ACC112 (cell line): ENCODE measurements around the gene TIMM23.
"Not testable (repeated sequence)": the region's sequence is repeated elsewhere in the genome, so short reads cannot be mapped to it uniquely, and the experiment has no call there.

Experiments
- H2AFZ ChIP-seq: fragments of 200-600 bp; sonication (generic); one replicate; pipeline ENCODE4 v1.6.0; 2017; ENCODE audit warnings: antibody characterized with exemption, low read length; ENCODE audit not compliant: unreplicated experiment
- H3K27ac ChIP-seq: fragments of 200-600 bp; sonication (generic); 2 replicates; pipeline ENCODE4 v1.5.1; 2014; ENCODE audit warnings: low read depth, mild to moderate bottlenecking, antibody characterized with exemption, low read length, moderate library complexity
- H3K27me3 ChIP-seq: fragments of 200-600 bp; sonication (generic); 2 replicates; pipeline ENCODE4 v1.6.1; 2014; ENCODE audit warnings: mild to moderate bottlenecking, antibody characterized with exemption, low read length, moderate library complexity, mixed read lengths; ENCODE audit not compliant: insufficient read depth
- H3K36me3 ChIP-seq: fragments of 200-600 bp; sonication (generic); 2 replicates; pipeline ENCODE4 v1.6.1; 2016; ENCODE audit warnings: mild to moderate bottlenecking, antibody characterized with exemption, low read length, moderate library complexity, mixed read lengths; ENCODE audit not compliant: insufficient read depth
- H3K4me1 ChIP-seq: fragments of 200-600 bp; sonication (generic); one replicate; pipeline ENCODE4 v1.6.1; 2016; ENCODE audit warnings: low read length, mixed read lengths; ENCODE audit not compliant: insufficient read depth, unreplicated experiment, control insufficient read depth
- H3K4me3 ChIP-seq: fragments of 200-600 bp; sonication (generic); 2 replicates; pipeline ENCODE4 v1.5.1; 2014; ENCODE audit warnings: mild to moderate bottlenecking, low read depth, low read length
- H3K79me2 ChIP-seq: fragments of 200-600 bp; sonication (generic); one replicate; pipeline ENCODE4 v1.6.0; 2016; ENCODE audit warnings: low read length; ENCODE audit not compliant: control insufficient read depth, unreplicated experiment, insufficient read depth

The TIMM23 gene

DNA sequence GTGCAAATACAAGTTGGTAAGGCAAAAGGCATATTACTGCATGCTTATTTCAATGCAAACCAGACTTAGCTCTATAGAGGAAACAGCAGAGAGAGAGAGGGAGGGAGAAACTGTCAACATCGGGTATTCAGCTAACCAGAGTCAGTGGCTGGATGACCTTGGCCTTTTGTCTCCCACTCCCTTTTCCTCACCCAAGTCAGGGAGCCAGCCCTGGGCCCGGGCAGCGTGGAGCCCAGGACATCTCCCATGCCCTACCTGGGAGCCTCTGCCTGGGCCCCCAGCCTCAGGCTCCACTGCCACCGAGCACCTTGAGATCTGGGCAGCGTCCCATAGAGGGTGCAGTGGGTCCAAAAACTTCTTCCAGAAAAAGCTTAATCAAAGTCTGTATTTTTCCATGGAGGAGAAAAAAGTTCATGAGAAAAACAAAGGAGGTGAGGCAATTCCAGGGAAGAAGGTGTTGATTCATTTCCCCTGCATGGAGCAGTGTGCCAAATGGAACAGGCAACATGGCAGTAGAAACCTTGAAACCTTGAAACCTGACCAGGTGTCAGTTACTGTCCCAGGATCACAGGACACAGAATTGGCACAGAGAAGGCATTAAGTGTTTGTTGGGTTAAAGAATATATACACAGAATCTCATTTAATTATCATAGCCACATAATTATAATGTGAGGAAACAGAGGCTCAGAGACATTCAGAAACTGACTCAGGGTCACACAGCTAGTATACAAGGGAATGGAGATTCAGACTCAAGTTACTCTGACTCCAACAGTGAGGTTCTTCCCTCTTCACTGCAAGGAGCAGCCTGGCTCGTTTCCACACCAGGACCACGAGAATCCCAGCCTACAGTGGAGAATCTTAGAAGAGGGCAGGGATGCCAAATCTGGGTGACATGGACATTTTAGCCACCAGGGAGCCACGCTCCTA lies 63.9 kb downstream of the TIMM23 start:
- Histone ChIP-seq H3K36me3 (no peaks in the 10 kb centered on the region), H2AFZ (peak overlapping the region; percentile 12), H3K27ac (no peak overlapping the region), H3K79me2 (no peaks in the 10 kb centered on the region), H3K4me1 (peaks cover 11% of the 10 kb centered on the region), H3K27me3 (peaks cover under 1% of the 10 kb centered on the region; the same call in 1 of the 2 replicates), H3K4me3 (no peak overlapping the region)

DNA sequence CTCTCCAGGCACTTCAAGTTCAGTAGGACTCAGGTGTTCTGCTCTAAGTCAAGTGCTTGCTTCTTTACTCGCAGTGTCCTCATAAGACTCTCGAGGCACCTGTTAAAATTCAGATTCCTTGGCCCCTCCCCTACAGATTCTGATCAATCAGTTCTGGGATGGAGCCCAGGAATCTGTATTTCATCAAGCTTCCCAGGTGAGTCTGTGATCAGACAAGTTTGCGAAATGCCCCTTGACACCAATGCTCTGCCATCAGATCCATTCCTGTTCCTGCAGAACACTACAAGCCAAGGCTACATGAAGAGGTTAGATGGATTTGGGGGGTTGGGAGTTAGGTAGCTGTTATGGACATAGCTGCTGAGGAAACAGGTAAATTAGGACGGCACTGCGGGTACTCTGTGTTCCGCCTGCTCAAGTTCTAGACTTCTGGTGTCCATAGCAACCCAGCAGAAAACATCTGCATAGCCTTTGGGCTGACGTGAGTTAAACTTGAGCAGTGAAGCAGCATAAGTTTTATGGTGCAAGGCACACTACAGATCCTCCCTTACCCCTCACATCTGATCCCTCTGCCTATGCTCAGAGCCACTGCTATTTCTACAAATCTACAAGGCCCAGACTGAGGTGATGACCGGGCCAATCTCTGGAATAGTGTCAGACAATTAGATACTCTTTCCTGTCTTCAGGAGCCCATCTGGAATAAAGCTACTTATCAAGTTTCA lies 65.0 kb downstream of the TIMM23 start:
- H3K27me3 ChIP-seq: peaks cover 12% of the 10 kb centered on the region
- H3K36me3 ChIP-seq: no peaks in the 10 kb centered on the region
- H3K79me2 ChIP-seq: no peaks in the 10 kb centered on the region
- peaks cover 11% of the 10 kb centered on the region for H3K4me1 ChIP-seq
- H3K27ac ChIP-seq: no peak overlapping the region
- H3K4me3 ChIP-seq: no peak overlapping the region
- no peak overlapping the region for H2AFZ ChIP-seq

DNA sequence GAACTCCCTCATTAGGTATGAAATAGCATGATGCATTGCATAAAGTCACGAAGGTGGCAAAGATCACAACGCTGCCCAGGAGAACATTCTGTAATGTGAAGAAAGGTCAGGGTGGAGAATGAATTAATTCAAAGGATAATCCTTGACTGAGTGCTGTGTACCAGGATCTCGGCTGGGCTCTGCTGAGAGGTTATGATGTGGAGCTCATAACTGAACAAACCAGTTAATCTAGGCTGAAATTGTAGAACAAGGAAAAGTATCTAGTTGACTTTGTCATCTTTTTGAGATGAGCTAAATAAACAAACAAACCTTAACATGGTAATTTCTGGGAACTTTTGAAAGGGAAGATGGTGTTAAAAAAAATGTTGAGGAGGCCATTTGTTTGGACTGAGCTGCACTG lies 67.7 kb downstream of the TIMM23 start:
- no peak overlapping the region for H3K27ac ChIP-seq
- H3K79me2 ChIP-seq: no peaks in the 10 kb centered on the region
- no peak overlapping the region for H2AFZ ChIP-seq
- peaks cover 6% of the 10 kb centered on the region for H3K4me1 ChIP-seq
- no peaks in the 10 kb centered on the region for H3K36me3 ChIP-seq
- no peak overlapping the region for H3K4me3 ChIP-seq
- H3K27me3 ChIP-seq: peaks cover 25% of the 10 kb centered on the region

DNA sequence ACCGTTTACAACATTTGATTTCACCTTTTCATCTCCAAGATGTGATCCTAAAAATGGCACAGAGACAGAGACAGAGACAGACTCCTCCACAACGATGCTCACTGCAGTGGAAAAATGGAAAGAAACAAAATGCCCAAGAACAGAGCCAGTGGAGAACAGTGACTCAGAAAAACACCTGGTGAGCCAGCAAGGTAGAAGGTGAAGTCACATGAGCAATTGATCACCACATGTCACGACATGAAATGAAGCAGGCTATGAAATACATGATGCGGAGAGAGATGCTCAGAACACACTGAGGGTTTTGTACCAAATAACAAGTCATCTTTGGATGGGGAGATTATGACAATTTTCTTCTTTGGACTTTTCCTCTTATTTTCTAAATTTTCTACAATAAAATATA lies 70.2 kb downstream of the TIMM23 start:
- H3K27ac ChIP-seq: no peak overlapping the region
- no peaks in the 10 kb centered on the region for H3K36me3 ChIP-seq
- no peak overlapping the region for H3K4me3 ChIP-seq
- peaks cover 49% of the 10 kb centered on the region for H3K27me3 ChIP-seq
- no peaks in the 10 kb centered on the region for H3K79me2 ChIP-seq
- H3K4me1 ChIP-seq: no peaks in the 10 kb centered on the region
- no peak overlapping the region for H2AFZ ChIP-seq

DNA sequence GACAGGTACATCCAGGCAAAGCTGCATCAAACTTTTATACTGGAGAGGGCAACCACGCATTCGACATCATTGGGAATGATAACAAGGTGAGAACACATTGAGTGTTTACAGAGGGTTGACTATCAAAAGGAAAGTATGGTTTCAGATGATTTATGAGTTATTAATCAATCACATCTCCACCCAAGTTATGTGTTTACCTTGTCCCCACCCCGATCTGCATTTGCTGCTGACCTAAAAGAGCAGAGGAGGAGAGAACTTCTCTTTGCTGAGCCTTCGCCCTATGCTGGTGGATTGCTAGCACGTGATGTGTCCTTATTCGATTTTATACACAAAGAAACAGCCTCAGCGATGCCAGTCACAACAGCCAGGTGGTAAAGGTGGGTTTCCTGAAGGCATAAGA lies 74.0 kb downstream of the TIMM23 start, which contains the start of gene MSMB:
Gene MSMB (minus strand): TSS at position 9 of the 400 bp plus-strand sequence. CDS start 32 bp downstream, outside the sequence.
- Histone ChIP-seq H3K36me3 (no peaks in the 10 kb centered on the region), H3K4me3 (no peak within 1 kb of the TSS), H3K27me3 (peaks cover 70% of the 10 kb centered on the region), H3K79me2 (no peaks in the 10 kb centered on the region), H3K4me1 (no peaks in the 10 kb centered on the region), H3K27ac (no peak within 1 kb of the TSS), H2AFZ (no peak within 1 kb of the TSS)

DNA sequence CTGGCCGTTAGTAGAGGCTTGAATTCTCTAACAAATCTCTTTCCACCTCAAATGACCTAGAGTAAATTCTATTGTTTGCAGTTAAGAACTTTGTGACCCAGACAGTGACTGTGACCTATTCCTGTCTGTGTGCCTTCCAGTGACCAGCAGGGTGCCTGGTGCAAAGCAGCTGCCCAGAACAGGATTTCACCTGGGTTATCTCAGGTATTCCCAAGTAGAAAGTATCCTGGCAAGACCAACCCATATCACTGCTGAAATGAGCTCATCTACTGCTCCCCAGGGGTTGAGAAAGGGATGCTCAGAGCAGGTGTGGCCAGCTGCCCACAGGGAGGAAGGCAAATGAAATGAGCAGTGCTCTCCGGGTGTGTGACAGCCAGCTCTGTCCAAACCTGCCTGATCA lies 75.9 kb downstream of the TIMM23 start:
- Histone ChIP-seq H2AFZ (no peak overlapping the region), H3K79me2 (no peaks in the 10 kb centered on the region), H3K36me3 (no peaks in the 10 kb centered on the region), H3K27me3 (peaks cover 70% of the 10 kb centered on the region), H3K27ac (no peak overlapping the region), H3K4me3 (no peak overlapping the region), H3K4me1 (no peaks in the 10 kb centered on the region)

DNA sequence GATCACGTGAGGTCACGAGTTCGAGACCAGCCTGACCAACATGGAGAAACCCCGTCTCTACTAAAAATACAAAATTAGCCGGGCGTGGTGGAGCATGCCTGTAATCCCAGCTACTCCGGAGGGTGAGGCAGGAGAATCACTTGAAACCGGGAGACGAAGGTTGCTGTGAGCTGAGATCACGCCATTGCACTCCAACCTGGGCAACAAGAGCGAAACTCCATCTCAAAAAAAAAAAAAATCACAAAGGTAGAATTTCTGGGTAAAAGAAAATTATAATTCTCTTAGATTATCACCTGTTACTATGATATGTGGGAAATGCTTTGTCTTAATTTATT lies 77.2 kb downstream of the TIMM23 start:
- not testable (repeated sequence) for H3K4me3 ChIP-seq, H2AFZ ChIP-seq, H3K36me3 ChIP-seq, H3K27ac ChIP-seq, H3K4me1 ChIP-seq, H3K79me2 ChIP-seq
- peaks cover 76% of the 10 kb centered on the region for H3K27me3 ChIP-seq

DNA sequence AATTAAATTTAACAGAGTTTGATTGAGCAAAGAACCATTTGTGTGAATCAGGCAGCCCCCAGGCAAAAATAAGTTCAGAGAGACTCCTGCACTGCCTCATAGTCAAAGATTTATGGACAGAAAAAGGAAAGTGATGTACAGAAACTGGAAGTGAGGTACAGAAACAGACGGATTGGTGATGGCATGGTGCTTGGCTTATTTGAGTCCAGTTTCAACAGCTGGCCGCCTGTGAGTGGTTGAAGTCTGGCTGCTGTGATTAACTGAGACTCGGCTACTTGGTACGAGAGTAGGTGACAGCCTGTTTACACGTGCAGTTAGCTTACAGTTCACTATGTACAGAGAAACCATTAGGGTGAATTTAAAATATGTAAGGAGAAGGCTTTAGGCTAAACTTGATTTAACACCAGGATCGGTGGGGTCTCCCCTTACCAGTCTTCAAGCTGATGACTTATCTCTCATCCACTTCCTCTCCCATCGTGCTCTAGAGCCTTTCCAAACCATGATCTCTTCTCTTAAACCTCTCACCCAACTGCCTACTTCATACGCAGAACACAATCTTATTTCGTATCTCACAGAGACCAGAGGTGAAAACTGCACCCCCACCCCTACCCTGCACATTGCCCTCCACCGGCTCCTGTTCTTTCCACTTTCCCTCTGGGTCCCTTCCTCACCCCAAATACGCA lies 78.8 kb downstream of the TIMM23 start:
- Histone ChIP-seq H3K79me2 (no peaks in the 10 kb centered on the region), H3K27ac (no peak overlapping the region), H2AFZ (no peak overlapping the region), H3K36me3 (no peaks in the 10 kb centered on the region), H3K4me3 (no peak overlapping the region), H3K27me3 (peaks cover 64% of the 10 kb centered on the region), H3K4me1 (no peaks in the 10 kb centered on the region)

DNA sequence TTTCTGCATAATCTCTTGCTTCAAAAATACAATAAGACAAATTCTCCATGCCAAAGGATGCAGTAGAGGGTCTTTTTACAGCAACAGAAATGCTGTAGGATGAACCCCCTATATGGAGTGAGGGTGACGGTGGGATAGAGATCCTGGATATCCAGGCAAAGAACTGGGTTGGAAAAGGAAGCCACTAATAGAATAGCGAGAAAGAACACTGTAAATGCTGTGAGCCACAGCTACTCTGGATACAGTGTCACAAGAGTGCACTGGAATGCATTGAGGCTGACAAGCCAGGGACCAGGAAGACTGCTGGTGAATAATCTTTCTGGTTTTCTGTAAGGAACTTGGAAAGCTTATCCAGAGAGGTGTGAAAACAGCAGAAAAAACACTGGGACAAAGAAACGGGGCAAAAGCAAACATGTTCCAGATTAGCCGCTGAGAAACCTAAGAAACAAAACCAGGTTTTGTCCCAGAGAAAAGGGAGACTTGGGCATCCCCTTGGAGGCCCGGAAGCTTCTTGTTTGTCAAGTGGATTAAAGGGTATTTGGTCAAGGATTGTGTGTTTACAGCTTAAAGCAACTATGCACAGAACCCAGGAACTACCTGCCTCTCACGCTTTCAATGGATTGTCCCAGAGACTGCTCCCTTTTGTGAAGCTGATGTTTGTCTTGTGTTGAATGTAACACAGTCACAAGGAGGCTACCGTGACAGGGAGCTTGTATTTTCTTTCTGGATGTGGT lies 79.9 kb downstream of the TIMM23 start:
- Histone ChIP-seq H3K27ac (no peak overlapping the region), H2AFZ (no peak overlapping the region), H3K79me2 (no peaks in the 10 kb centered on the region), H3K27me3 (peaks cover 57% of the 10 kb centered on the region), H3K4me3 (no peak overlapping the region), H3K4me1 (no peaks in the 10 kb centered on the region), H3K36me3 (no peaks in the 10 kb centered on the region)

DNA sequence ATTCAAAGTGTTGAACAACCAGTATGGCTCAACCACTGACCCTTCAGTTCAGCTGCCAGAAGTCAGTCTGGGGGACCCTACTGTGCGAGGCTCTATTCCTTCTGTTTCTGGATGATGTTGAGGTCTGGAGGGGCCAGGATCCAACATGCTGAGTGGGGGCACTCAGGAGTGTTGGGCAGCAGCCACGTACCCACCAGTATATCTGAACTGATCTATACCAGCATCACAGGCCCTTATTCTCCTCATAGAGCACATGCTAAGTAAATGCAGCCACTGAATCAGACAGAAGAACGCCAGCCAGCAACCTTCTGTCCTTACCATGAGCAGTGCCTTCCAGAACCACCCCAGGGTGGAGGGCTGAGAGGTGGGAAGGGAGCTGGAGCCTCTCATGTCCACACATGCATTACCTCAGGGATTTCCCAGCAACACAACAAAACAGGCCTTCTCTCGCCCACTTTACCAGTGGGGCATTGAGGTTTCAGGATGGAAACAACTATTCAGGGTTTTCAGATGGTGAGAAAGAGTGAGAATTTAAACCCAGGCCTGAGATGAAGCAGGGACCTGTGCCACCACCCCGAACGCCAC lies 80.6 kb downstream of the TIMM23 start:
- no peak overlapping the region for H3K27ac ChIP-seq
- peaks cover 57% of the 10 kb centered on the region for H3K27me3 ChIP-seq
- H3K4me3 ChIP-seq: no peak overlapping the region
- no peaks in the 10 kb centered on the region for H3K4me1 ChIP-seq
- H3K79me2 ChIP-seq: no peaks in the 10 kb centered on the region
- no peaks in the 10 kb centered on the region for H3K36me3 ChIP-seq
- H2AFZ ChIP-seq: no peak overlapping the region
